ENCODE results near the gene SHISA2. TPM values are rescaled to one million over a fixed set of nuclear protein-coding genes. Genes with fewer than 3 reads are reported as not detected.

The SHISA2 gene
- total and polyA plus RNA-seq, 2 of the 8 experiments (the other 6 are each of a cell fraction or from before 2014, with no cell fraction given) = 10.2 to 23.8 TPM

- TF ChIP-seq SRF (IDR thresholded peaks at IDR 0.05; ENCODE audit: low read depth, low read length) = no peak
- no peak for TF ChIP-seq TAF7 (optimal IDR thresholded peaks at IDR 0.05; ENCODE audit: borderline replicate concordance, low read depth, low read length)
- no peak for TF ChIP-seq TAF1 (IDR thresholded peaks at IDR 0.05; ENCODE audit: low read depth, low read length)
- TF ChIP-seq KDM4A (IDR thresholded peaks at IDR 0.05; ENCODE audit: low read depth, low read length, severe bottlenecking) = no peak
- no peak for TF ChIP-seq HDAC6 (IDR thresholded peaks at IDR 0.05; ENCODE audit: low read depth, low read length)
- no peak for TF ChIP-seq CREB1 (IDR thresholded peaks at IDR 0.05)
These were observed 35.6 kb downstream of the SHISA2 start (continued) for GRCh38 chr13:26016189-26016588.
